ENCODE measurements around the gene GRM7. TPM values are rescaled to one million over a fixed set of nuclear protein-coding genes. Genes with fewer than 3 reads are reported as not detected.

GRM7 gene
- total and polyA plus RNA-seq, 4 donors: 0.08 to 0.33 TPM; not detected in 2

- no peaks in the 10 kb centered on the region for H3K4me1 ChIP-seq (ENCODE audit: control insufficient read depth in 4 of 4, insufficient read depth in 4 of 4, low read length in 3 of 4)
- H3K27me3 ChIP-seq (ENCODE audit: control insufficient read depth in 4 of 4, insufficient read depth in 4 of 4, low read length in 3 of 4): no peaks in the 10 kb centered on the region
- 33% methylated on average over 3 of the region's 3 CpGs for WGBS
- H3K9ac ChIP-seq (ENCODE audit: low read depth in 1 of 2, low read length in 2 of 2): no peak overlapping the region
- no peaks in the 10 kb centered on the region for H3K36me3 ChIP-seq (ENCODE audit: control insufficient read depth in 4 of 4, insufficient read depth in 3 of 4, low read depth in 1 of 4, low read length in 3 of 4)
- no peak overlapping the region for H3K4me3 ChIP-seq (ENCODE audit: low read depth in 1 of 3, low read length in 3 of 3)
- no peak for TF ChIP-seq RXRA (IDR thresholded peaks at IDR 0.05)
- TF ChIP-seq FOXA2 (IDR thresholded peaks at IDR 0.05): no peak
- no peak for TF ChIP-seq NR2F2 (IDR thresholded peaks at IDR 0.05)
- DNase-seq (ENCODE audit: low spot score): no peak
- no peak overlapping the region for H3K27ac ChIP-seq (ENCODE audit: low read depth in 1 of 2, low read length in 2 of 2)
- H3K9me3 ChIP-seq (ENCODE audit: control insufficient read depth in 4 of 4, low read length in 3 of 4): no peaks in the 10 kb centered on the region
These were observed 724.1 kb downstream of the GRM7 start for GRCh38 chr3:7585052-7585451.

GRCh38 chr3:7588236-7588635, 727.3 kb downstream of the GRM7 start:
- Histone ChIP-seq H3K4me1 (ENCODE audit: control insufficient read depth in 4 of 4, insufficient read depth in 4 of 4, low read length in 3 of 4) (no peaks in the 10 kb centered on the region), H3K9me3 (ENCODE audit: control insufficient read depth in 4 of 4, low read length in 3 of 4) (no peaks in the 10 kb centered on the region), H3K27ac (ENCODE audit: low read depth in 1 of 2, low read length in 2 of 2) (no peak overlapping the region), H3K9ac (ENCODE audit: low read depth in 1 of 2, low read length in 2 of 2) (no peak overlapping the region), H3K4me3 (ENCODE audit: low read depth in 1 of 3, low read length in 3 of 3) (no peak overlapping the region), H3K27me3 (ENCODE audit: control insufficient read depth in 4 of 4, insufficient read depth in 4 of 4, low read length in 3 of 4) (no peaks in the 10 kb centered on the region), H3K36me3 (ENCODE audit: control insufficient read depth in 4 of 4, insufficient read depth in 3 of 4, low read depth in 1 of 4, low read length in 3 of 4) (no peaks in the 10 kb centered on the region)
- DNase-seq (ENCODE audit: low spot score): no peak
- 85% methylated on average over 4 of the region's 4 CpGs for WGBS
- TF ChIP-seq RAD21 (IDR thresholded peaks at IDR 0.05) (no peak), HNF4G (IDR thresholded peaks at IDR 0.05) (no peak), FOXA1 (IDR thresholded peaks at IDR 0.05) (no peak), FOXA2 (IDR thresholded peaks at IDR 0.05) (no peak), SP1 (IDR thresholded peaks at IDR 0.05) (no peak), GABPA (IDR thresholded peaks at IDR 0.05 in 1 of 2, conservative IDR thresholded peaks at IDR 0.05 in 1 of 2) (no peak), ATF3 (IDR thresholded peaks at IDR 0.05) (no peak), RXRA (IDR thresholded peaks at IDR 0.05) (no peak), CTCF (IDR thresholded peaks at IDR 0.05; ENCODE audit: low read depth, low read length, missing input control) (no peak), EGR1 (IDR thresholded peaks at IDR 0.05; ENCODE audit: low read depth in 2 of 2) (no peak), HNF4A (conservative IDR thresholded peaks at IDR 0.05) (no peak), TAF1 (conservative IDR thresholded peaks at IDR 0.05) (no peak), NR2F2 (IDR thresholded peaks at IDR 0.05) (no peak)

- H3K27ac ChIP-seq (ENCODE audit: low read depth in 1 of 2, low read length in 2 of 2): no peak overlapping the region
- TF ChIP-seq JUND (IDR thresholded peaks at IDR 0.05) (no peak), ATF3 (IDR thresholded peaks at IDR 0.05) (no peak), TAF1 (conservative IDR thresholded peaks at IDR 0.05) (no peak), FOXA1 (IDR thresholded peaks at IDR 0.05) (no peak), ZBTB33 (IDR thresholded peaks at IDR 0.05) (no peak), MAX (IDR thresholded peaks at IDR 0.05) (no peak), NR2F2 (IDR thresholded peaks at IDR 0.05) (no peak), RXRA (IDR thresholded peaks at IDR 0.05) (no peak), RAD21 (IDR thresholded peaks at IDR 0.05) (no peak), SP1 (IDR thresholded peaks at IDR 0.05) (no peak), EGR1 (IDR thresholded peaks at IDR 0.05; ENCODE audit: low read depth in 2 of 2) (no peak), GABPA (IDR thresholded peaks at IDR 0.05 in 1 of 2, conservative IDR thresholded peaks at IDR 0.05 in 1 of 2) (no peak), CTCF (IDR thresholded peaks at IDR 0.05; ENCODE audit: low read depth, low read length, missing input control) (no peak), REST (IDR thresholded peaks at IDR 0.05) (no peak), FOXA2 (IDR thresholded peaks at IDR 0.05) (no peak)
These were observed 728.6 kb downstream of the GRM7 start for GRCh38 chr3:7589526-7589925.

More at GRCh38 chr3:7589526-7589925, 728.6 kb downstream of the GRM7 start:
- 84% methylated on average over 2 of the region's 2 CpGs for WGBS
- Histone ChIP-seq H3K9ac (ENCODE audit: low read depth in 1 of 2, low read length in 2 of 2) (no peak overlapping the region), H3K9me3 (ENCODE audit: control insufficient read depth in 4 of 4, low read length in 3 of 4) (no peaks in the 10 kb centered on the region), H3K36me3 (ENCODE audit: control insufficient read depth in 4 of 4, insufficient read depth in 3 of 4, low read depth in 1 of 4, low read length in 3 of 4) (no peaks in the 10 kb centered on the region), H3K4me1 (ENCODE audit: control insufficient read depth in 4 of 4, insufficient read depth in 4 of 4, low read length in 3 of 4) (no peaks in the 10 kb centered on the region), H3K27me3 (ENCODE audit: control insufficient read depth in 4 of 4, insufficient read depth in 4 of 4, low read length in 3 of 4) (no peaks in the 10 kb centered on the region), H3K4me3 (ENCODE audit: low read depth in 1 of 3, low read length in 3 of 3) (no peak overlapping the region)
- DNase-seq (ENCODE audit: low spot score): no peak

All from liver (tissue), 9 donors.